UCSD-AML1 (cell line): ENCODE measurements around the gene YEATS2.
"Not testable (repeated sequence)": the region's sequence is repeated elsewhere in the genome, so short reads cannot be mapped to it uniquely, and the experiment has no call there.

ENCODE experiments used
- DNase-seq: peaks from one replicate; lab custom pipeline; 2025; ENCODE audit not compliant: unreplicated experiment; lab: John Stamatoyannopoulos, UW

Gene YEATS2

GRCh38 chr3:183711516-183711915 is 13.9 kb downstream of the YEATS2 start:
- DNase-seq = no peak

- no peak for DNase-seq
Observed at GRCh38 chr3:183714622-183715021, 17.0 kb downstream of the YEATS2 start.

- DNase-seq = no peak
Observed at GRCh38 chr3:183718012-183718411, 20.4 kb downstream of the YEATS2 start.

- DNase-seq = no peak
Observed at GRCh38 chr3:183725387-183725786, 27.8 kb downstream of the YEATS2 start.

GRCh38 chr3:183728204-183728603 is 30.6 kb downstream of the YEATS2 start:
- DNase-seq = no peak

- DNase-seq = no peak
Observed at GRCh38 chr3:183730361-183730760, 32.8 kb downstream of the YEATS2 start.

- no peak for DNase-seq
Observed at GRCh38 chr3:183731611-183732010, 34.0 kb downstream of the YEATS2 start.

- no peak for DNase-seq
Observed at GRCh38 chr3:183733553-183733952, 36.0 kb downstream of the YEATS2 start.

- DNase-seq = no peak
Observed at GRCh38 chr3:183734750-183735494, 37.3 kb downstream of the YEATS2 start.

GRCh38 chr3:183737116-183737515 is 39.5 kb downstream of the YEATS2 start:
- no peak for DNase-seq

GRCh38 chr3:183740154-183740553 is 42.6 kb downstream of the YEATS2 start:
- not testable (repeated sequence) for DNase-seq

- DNase-seq = no peak
Observed at GRCh38 chr3:183743231-183743630, 45.6 kb downstream of the YEATS2 start.

- DNase-seq = no peak
Observed at GRCh38 chr3:183745300-183746098, 47.9 kb downstream of the YEATS2 start.

GRCh38 chr3:183754052-183754451 is 56.5 kb downstream of the YEATS2 start:
- DNase-seq = no peak

- no peak for DNase-seq
Observed at GRCh38 chr3:183762304-183762703, 64.7 kb downstream of the YEATS2 start.

GRCh38 chr3:183764847-183765731 is 67.5 kb downstream of the YEATS2 start:
- no peak for DNase-seq

GRCh38 chr3:183766107-183766506 is 68.5 kb downstream of the YEATS2 start:
- DNase-seq = no peak

GRCh38 chr3:183766745-183767606 is 69.4 kb downstream of the YEATS2 start:
- DNase-seq = peak; percentile 40

- DNase-seq = no peak
Observed at GRCh38 chr3:183768114-183768513, 70.5 kb downstream of the YEATS2 start.

- DNase-seq = no peak
Observed at GRCh38 chr3:183769453-183769852, 71.9 kb downstream of the YEATS2 start.
